H1 (cell line): Measurements from ENCODE around the gene ZAP70. TPM values are rescaled to one million over a fixed set of nuclear protein-coding genes. Genes with fewer than 3 reads are reported as not detected.

Experiments used
- CEBPB ChIP-seq: IDR thresholded peaks from 2 replicates; pipeline ENCODE4 v1.6.1; 2012; ENCODE audit warnings: low read depth, low read length
- EZH2 ChIP-seq: fragments of 200-600 bp; sonication (generic); IDR thresholded peaks from 2 replicates; pipeline ENCODE4 v1.7.1; 2012; ENCODE audit warnings: low read depth, mild to moderate bottlenecking, moderate library complexity, low read length, inconsistent platforms; ENCODE audit not compliant: severe bottlenecking
- KDM4A ChIP-seq: IDR thresholded peaks from one replicate; pipeline ENCODE4 v1.7.1; 2012; ENCODE audit warnings: low read depth, mild to moderate bottlenecking, moderate library complexity, low read length, inconsistent platforms; ENCODE audit not compliant: severe bottlenecking
- TAF1 ChIP-seq: IDR thresholded peaks from 2 replicates; pipeline ENCODE4 v1.6.1; 2011; ENCODE audit warnings: mild to moderate bottlenecking, low read depth, low read length
- polyA plus RNA-seq, 7 experiments: library from polyadenylated mRNA; depleted of rRNA in 3 of 7; stranded (reverse) in 5 of 7; unstranded in 2 of 7; fragments of >200 nt in 5 of 7; fragments of 200-250 nt in 2 of 7; gene quantifications; 1 replicate in 5 of 7; 2 replicates in 1 of 7; 4 replicates in 1 of 7; pipeline versions ENCODE4 v1.2.1 to v1.2.3, GENCODE V29; 2011 to 2013; ENCODE audit warnings: missing spikeins in 2 of 7, mixed read lengths in 2 of 7
- total RNA-seq: library from RNA; stranded (reverse); fragmentation: NEBNext Ultra II Directional; extraction: Animal tissue kit (Norgen Biotek cat#: 25700); gene quantifications from 2 replicates; pipeline ENCODE4 v1.2.1, GENCODE V29; 2021

Gene ZAP70
- total and polyA plus RNA-seq, 2 of the 8 experiments (the other 6 are each of a cell fraction or from before 2014, with no cell fraction given): 0.15 TPM; not detected in 1

DNA sequence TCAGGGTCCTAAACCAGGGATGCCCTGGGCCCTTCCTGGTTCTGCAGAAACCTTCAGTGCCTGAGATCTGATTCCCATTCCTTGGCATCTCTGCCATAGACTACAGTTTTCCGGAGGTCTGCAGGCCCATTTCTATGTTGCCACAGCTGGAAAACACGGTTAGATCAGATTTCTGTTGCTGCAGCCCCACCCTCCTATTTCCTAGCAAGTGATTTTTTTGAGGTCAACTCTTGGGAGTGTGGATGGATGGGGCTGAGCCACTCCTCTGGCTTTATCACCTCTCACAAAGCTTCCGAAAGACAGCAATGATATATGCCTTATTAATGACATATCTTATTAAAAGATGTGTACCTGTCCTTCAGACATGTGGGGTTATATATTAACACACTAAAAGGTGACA is 56.3 kb downstream of the ZAP70 start (continued):
- no peak for TF ChIP-seq EZH2
- no peak for TF ChIP-seq KDM4A
- no peak for TF ChIP-seq CEBPB
- no peak for TF ChIP-seq TAF1
